Erythroblast (primary cell): ENCODE data around the gene CSN1S1.

Source experiments
- DNase-seq, 2 experiments: peaks; one replicate each; lab custom pipeline; 2025; lab: John Stamatoyannopoulos, UW
- GATA1 ChIP-seq: IDR thresholded peaks from 2 replicates; pipeline ENCODE4 v1.6.1; 2011; ENCODE audit warnings: low read depth, mild to moderate bottlenecking, control low read depth, low read length, moderate library complexity
- POLR2A ChIP-seq: IDR thresholded peaks from 2 replicates; pipeline ENCODE4 v1.6.1; 2011; ENCODE audit warnings: mild to moderate bottlenecking, low read length

The CSN1S1 gene

GRCh38 chr4:69951602-69952001 is 20.7 kb downstream of the CSN1S1 start:
- DNase-seq, result no peak
- TF ChIP-seq GATA1 (no peak), POLR2A (no peak)

GRCh38 chr4:69957209-69957608 is 26.3 kb downstream of the CSN1S1 start:
- TF ChIP-seq GATA1 (no peak), POLR2A (no peak)
- no peak for DNase-seq

- DNase-seq, result no peak
- no peak for TF ChIP-seq GATA1
- no peak for TF ChIP-seq POLR2A
Observed at GRCh38 chr4:69965628-69966027, 34.8 kb downstream of the CSN1S1 start, which contains the start of gene CSN2. TSS of gene CSN2 (minus strand) at chr4:69965728. CDS start at chr4:69960995, 4,733 bp downstream.

- no peak for DNase-seq
Observed at GRCh38 chr4:69970071-69970470, 39.2 kb downstream of the CSN1S1 start.

GRCh38 chr4:69974631-69975030 is 43.8 kb downstream of the CSN1S1 start:
- no peak for DNase-seq
- no peak for TF ChIP-seq POLR2A
- TF ChIP-seq GATA1, result no peak

More at GRCh38 chr4:69970071-69970470, 39.2 kb downstream of the CSN1S1 start:
- TF ChIP-seq POLR2A (no peak), GATA1 (no peak)

- TF ChIP-seq POLR2A (no peak), GATA1 (no peak)
- no peak for DNase-seq
Observed at GRCh38 chr4:69977582-69977981, 46.7 kb downstream of the CSN1S1 start.

GRCh38 chr4:69984030-69984443 is 53.2 kb downstream of the CSN1S1 start:
- no peak for DNase-seq
- TF ChIP-seq POLR2A (no peak), GATA1 (no peak)

- TF ChIP-seq POLR2A (no peak), GATA1 (no peak)
- DNase-seq, result no peak
Observed at GRCh38 chr4:69986663-69987062, 55.8 kb downstream of the CSN1S1 start.

GRCh38 chr4:69991016-69991415 is 60.1 kb downstream of the CSN1S1 start:
- DNase-seq, result no peak
- TF ChIP-seq GATA1, result no peak

- no peak for DNase-seq
- TF ChIP-seq GATA1 (no peak), POLR2A (no peak)
Observed at GRCh38 chr4:69994782-69995181, 63.9 kb downstream of the CSN1S1 start.

- no peak for DNase-seq
- no peak for TF ChIP-seq POLR2A
- no peak for TF ChIP-seq GATA1
Observed at GRCh38 chr4:69995526-69996016, 64.7 kb downstream of the CSN1S1 start, which contains the start of gene STATH. TSS of gene STATH (plus strand) at chr4:69995966. CDS start at chr4:69998438, 2,472 bp downstream.
